Measurements from ENCODE around the gene UMOD. TPM values are rescaled to one million over a fixed set of nuclear protein-coding genes. Genes with fewer than 3 reads are reported as not detected.
"Not testable (repeated sequence)": the region's sequence is repeated elsewhere in the genome, so short reads cannot be mapped to it uniquely, and the experiment has no call there.

Gene UMOD
- total RNA-seq, 1 donor from 2014 or later: not detected

GRCh38 chr16:20323591-20324117, 28.9 kb downstream of the UMOD start:
- DNase-seq (ENCODE audit: extremely low read depth, low read depth, low spot score): no peak

GRCh38 chr16:20322696-20323095, 29.8 kb downstream of the UMOD start:
- DNase-seq (ENCODE audit: extremely low read depth, low read depth, low spot score): no peak

GRCh38 chr16:20321671-20322070, 30.8 kb downstream of the UMOD start:
- no peak for DNase-seq (ENCODE audit: extremely low read depth, low read depth, low spot score)

GRCh38 chr16:20321051-20321450, 31.5 kb downstream of the UMOD start:
- DNase-seq (ENCODE audit: extremely low read depth, low read depth, low spot score): not testable (repeated sequence)

- no peak for DNase-seq (ENCODE audit: extremely low read depth, low read depth, low spot score)
Observed at GRCh38 chr16:20320592-20320991, 31.9 kb downstream of the UMOD start.

GRCh38 chr16:20320178-20320577, 32.3 kb downstream of the UMOD start:
- DNase-seq (ENCODE audit: extremely low read depth, low read depth, low spot score): no peak

- DNase-seq (ENCODE audit: extremely low read depth, low read depth, low spot score): no peak
Observed at GRCh38 chr16:20319406-20319805, 33.1 kb downstream of the UMOD start.

- no peak for DNase-seq (ENCODE audit: extremely low read depth, low read depth, low spot score)
Observed at GRCh38 chr16:20318437-20318836, 34.1 kb downstream of the UMOD start.

- no peak for DNase-seq (ENCODE audit: extremely low read depth, low read depth, low spot score)
Observed at GRCh38 chr16:20318006-20318405, 34.5 kb downstream of the UMOD start.

GRCh38 chr16:20317117-20317516, 35.4 kb downstream of the UMOD start:
- no peak for DNase-seq (ENCODE audit: extremely low read depth, low read depth, low spot score)

GRCh38 chr16:20316715-20317114, 35.8 kb downstream of the UMOD start:
- DNase-seq (ENCODE audit: extremely low read depth, low read depth, low spot score): no peak

GRCh38 chr16:20315764-20316163, 36.8 kb downstream of the UMOD start:
- DNase-seq (ENCODE audit: extremely low read depth, low read depth, low spot score): no peak

- no peak for DNase-seq (ENCODE audit: extremely low read depth, low read depth, low spot score)
Observed at GRCh38 chr16:20314575-20314974, 37.9 kb downstream of the UMOD start.

- DNase-seq (ENCODE audit: extremely low read depth, low read depth, low spot score): no peak
Observed at GRCh38 chr16:20313741-20314140, 38.8 kb downstream of the UMOD start.

- DNase-seq (ENCODE audit: extremely low read depth, low read depth, low spot score): not testable (repeated sequence)
Observed at GRCh38 chr16:20312536-20313095, 39.9 kb downstream of the UMOD start.

- DNase-seq (ENCODE audit: extremely low read depth, low read depth, low spot score): no peak
Observed at GRCh38 chr16:20311548-20311947, 41.0 kb downstream of the UMOD start.

- DNase-seq (ENCODE audit: extremely low read depth, low read depth, low spot score): no peak
Observed at GRCh38 chr16:20310421-20311395, 41.8 kb downstream of the UMOD start.

- no peak for DNase-seq (ENCODE audit: extremely low read depth, low read depth, low spot score)
Observed at GRCh38 chr16:20309786-20310185, 42.7 kb downstream of the UMOD start.

GRCh38 chr16:20308801-20309590, 43.5 kb downstream of the UMOD start:
- DNase-seq (ENCODE audit: extremely low read depth, low read depth, low spot score): no peak

- DNase-seq (ENCODE audit: extremely low read depth, low read depth, low spot score): no peak
Observed at GRCh38 chr16:20308266-20308665, 44.2 kb downstream of the UMOD start.

- no peak for DNase-seq (ENCODE audit: extremely low read depth, low read depth, low spot score)
Observed at GRCh38 chr16:20307791-20308190, 44.7 kb downstream of the UMOD start.

All from glomerular endothelial cell (primary cell).